Measurements from ENCODE around the gene NQO2.
"Not testable (repeated sequence)": the region's sequence is repeated elsewhere in the genome, so short reads cannot be mapped to it uniquely, and the experiment has no call there.

DNA sequence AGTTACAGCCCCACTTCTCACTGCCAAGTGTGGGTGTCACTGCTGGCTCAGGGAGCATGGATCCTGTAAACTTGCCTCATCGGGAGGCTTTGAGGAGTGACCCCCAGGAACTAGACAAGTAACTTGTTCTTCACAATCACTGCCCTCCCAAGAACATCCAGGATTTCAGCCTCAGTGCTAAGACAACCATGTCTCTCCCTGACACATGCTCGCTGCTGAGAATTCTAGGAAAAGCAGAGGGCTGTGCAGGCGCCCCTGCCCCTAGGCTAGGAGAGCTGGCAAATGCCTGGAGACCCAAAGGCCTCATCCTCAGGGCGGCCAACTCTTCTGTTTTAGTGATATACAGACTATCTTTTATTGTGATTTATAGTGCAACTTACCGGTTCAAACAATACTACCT is 3.5 kb downstream of the NQO2 start:
- TF ChIP-seq, protein P1, sequence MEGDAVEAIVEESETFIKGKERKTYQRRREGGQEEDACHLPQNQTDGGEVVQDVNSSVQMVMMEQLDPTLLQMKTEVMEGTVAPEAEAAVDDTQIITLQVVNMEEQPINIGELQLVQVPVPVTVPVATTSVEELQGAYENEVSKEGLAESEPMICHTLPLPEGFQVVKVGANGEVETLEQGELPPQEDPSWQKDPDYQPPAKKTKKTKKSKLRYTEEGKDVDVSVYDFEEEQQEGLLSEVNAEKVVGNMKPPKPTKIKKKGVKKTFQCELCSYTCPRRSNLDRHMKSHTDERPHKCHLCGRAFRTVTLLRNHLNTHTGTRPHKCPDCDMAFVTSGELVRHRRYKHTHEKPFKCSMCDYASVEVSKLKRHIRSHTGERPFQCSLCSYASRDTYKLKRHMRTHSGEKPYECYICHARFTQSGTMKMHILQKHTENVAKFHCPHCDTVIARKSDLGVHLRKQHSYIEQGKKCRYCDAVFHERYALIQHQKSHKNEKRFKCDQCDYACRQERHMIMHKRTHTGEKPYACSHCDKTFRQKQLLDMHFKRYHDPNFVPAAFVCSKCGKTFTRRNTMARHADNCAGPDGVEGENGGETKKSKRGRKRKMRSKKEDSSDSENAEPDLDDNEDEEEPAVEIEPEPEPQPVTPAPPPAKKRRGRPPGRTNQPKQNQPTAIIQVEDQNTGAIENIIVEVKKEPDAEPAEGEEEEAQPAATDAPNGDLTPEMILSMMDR (IDR thresholded peaks at IDR 0.05; ENCODE audit: low read depth, low read length): not testable (repeated sequence)
- TF ChIP-seq POLR2A (IDR thresholded peaks at IDR 0.05; ENCODE audit: extremely low read depth, insufficient read length): not testable (repeated sequence)
